Measurements from ENCODE around the gene HOXD10.

DNA sequence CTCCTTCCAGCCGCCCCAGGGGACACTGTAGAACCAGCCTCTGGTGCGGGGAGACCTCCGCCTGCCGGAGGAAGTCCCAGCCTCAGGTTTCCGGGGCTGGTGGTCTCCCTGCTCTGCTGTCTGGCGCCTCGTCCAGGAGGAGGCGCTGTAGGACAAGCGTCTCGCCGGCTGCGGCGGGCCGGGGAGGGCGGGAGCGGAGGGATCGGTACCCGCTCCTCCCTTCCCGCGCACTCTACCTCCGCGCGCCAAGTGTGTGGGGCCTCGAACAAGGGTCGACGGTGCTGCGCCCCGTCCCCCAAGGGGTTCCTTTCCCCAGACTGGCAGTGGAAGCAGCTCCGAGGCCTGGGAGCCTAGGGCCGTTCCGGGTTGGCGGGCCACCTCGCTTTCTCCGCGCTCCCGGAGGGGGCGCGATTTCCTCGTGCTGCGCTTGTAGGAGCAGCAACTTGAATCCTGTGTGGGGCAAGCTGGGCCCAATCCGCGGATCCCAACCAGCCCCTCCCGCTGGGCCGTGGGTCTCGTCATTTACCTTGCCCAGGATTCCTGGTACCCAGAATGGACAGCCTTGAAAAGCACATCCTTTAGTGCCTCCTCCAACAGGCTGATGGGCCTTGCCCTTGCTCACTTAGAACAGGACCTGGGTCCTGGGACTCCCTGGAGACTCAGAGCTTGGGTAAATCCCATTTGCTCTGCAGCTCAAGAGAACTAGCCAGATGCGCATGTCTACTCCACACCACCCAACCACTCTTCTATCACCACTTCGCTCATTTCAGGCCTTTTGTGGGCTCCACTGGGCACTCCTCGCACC lies 24.1 kb downstream of the HOXD10 start:
- no peak for TF ChIP-seq ZBTB1 (CRISPR knock-in tag; IDR thresholded peaks at IDR 0.05; ENCODE audit: borderline replicate concordance, low read depth)
- TF ChIP-seq, protein P1, sequence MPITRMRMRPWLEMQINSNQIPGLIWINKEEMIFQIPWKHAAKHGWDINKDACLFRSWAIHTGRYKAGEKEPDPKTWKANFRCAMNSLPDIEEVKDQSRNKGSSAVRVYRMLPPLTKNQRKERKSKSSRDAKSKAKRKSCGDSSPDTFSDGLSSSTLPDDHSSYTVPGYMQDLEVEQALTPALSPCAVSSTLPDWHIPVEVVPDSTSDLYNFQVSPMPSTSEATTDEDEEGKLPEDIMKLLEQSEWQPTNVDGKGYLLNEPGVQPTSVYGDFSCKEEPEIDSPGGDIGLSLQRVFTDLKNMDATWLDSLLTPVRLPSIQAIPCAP (CRISPR knock-in tag; IDR thresholded peaks at IDR 0.05; ENCODE audit: borderline replicate concordance), result no peak
- TF ChIP-seq ZC3H11A (IDR thresholded peaks at IDR 0.05; ENCODE audit: low read depth, low read length), result no peak
- TF ChIP-seq HNRNPK (IDR thresholded peaks at IDR 0.05; ENCODE audit: low read depth, low read length, poor library complexity, severe bottlenecking), result no peak
- TF ChIP-seq U2AF1 (optimal IDR thresholded peaks at IDR 0.05; ENCODE audit: low read depth, low read length), result no peak
- peak; percentile 45; the same call in 1 of the 2 replicates for TF ChIP-seq GABPA (tag; conservative IDR thresholded peaks at IDR 0.05; ENCODE audit: low read depth)
- TF ChIP-seq, protein P2, sequence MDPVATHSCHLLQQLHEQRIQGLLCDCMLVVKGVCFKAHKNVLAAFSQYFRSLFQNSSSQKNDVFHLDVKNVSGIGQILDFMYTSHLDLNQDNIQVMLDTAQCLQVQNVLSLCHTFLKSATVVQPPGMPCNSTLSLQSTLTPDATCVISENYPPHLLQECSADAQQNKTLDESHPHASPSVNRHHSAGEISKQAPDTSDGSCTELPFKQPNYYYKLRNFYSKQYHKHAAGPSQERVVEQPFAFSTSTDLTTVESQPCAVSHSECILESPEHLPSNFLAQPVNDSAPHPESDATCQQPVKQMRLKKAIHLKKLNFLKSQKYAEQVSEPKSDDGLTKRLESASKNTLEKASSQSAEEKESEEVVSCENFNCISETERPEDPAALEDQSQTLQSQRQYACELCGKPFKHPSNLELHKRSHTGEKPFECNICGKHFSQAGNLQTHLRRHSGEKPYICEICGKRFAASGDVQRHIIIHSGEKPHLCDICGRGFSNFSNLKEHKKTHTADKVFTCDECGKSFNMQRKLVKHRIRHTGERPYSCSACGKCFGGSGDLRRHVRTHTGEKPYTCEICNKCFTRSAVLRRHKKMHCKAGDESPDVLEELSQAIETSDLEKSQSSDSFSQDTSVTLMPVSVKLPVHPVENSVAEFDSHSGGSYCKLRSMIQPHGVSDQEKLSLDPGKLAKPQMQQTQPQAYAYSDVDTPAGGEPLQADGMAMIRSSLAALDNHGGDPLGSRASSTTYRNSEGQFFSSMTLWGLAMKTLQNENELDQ (CRISPR knock-in tag; IDR thresholded peaks at IDR 0.05; ENCODE audit: borderline replicate concordance), result no peak
